Hepatocyte (in vitro differentiated cells): ENCODE data around the gene DNMT3A. TPM values are rescaled to one million over a fixed set of nuclear protein-coding genes. Genes with fewer than 3 reads are reported as not detected.

Source experiments
- DNase-seq: peaks from one replicate; pipeline ENCODE4 v3.0.0-alpha.2; 2016; ENCODE audit warnings: low spot score
- H2AFZ ChIP-seq: fragments of 200-600 bp; sonication (generic); 2 replicates; pipeline ENCODE4 v1.6.0; 2016; ENCODE audit warnings: antibody characterized with exemption, mild to moderate bottlenecking
- H3K27ac ChIP-seq: fragments of 200-600 bp; sonication (generic); 2 replicates; pipeline ENCODE4 v1.5.1; 2016; ENCODE audit warnings: mild to moderate bottlenecking
- H3K27me3 ChIP-seq: fragments of 200-600 bp; sonication (generic); 2 replicates; pipeline ENCODE4 v1.6.1; 2016
- H3K36me3 ChIP-seq: fragments of 200-600 bp; sonication (generic); replicated peaks from 2 replicates; pipeline ENCODE4 v1.5.1; 2016; ENCODE audit warnings: low read depth; ENCODE audit not compliant: insufficient read depth
- H3K4me1 ChIP-seq: fragments of 200-600 bp; sonication (generic); 2 replicates; pipeline ENCODE4 v1.5.1; 2016; ENCODE audit warnings: mild to moderate bottlenecking, moderate library complexity; ENCODE audit not compliant: insufficient read depth
- H3K4me2 ChIP-seq: fragments of 200-600 bp; sonication (generic); 2 replicates; pipeline ENCODE4 v1.6.0; 2016
- H3K4me3 ChIP-seq: fragments of 200-600 bp; sonication (generic); 2 replicates; pipeline ENCODE4 v1.5.1; 2016; ENCODE audit warnings: mild to moderate bottlenecking
- H3K79me2 ChIP-seq: fragments of 200-600 bp; sonication (generic); 2 replicates; pipeline ENCODE4 v1.6.0; 2017; ENCODE audit warnings: mild to moderate bottlenecking
- H3K9me2 ChIP-seq: fragments of 200-600 bp; sonication (generic); replicated peaks from 2 replicates; pipeline ENCODE4 v1.6.0; 2017; ENCODE audit warnings: mild to moderate bottlenecking; ENCODE audit not compliant: insufficient read depth
- H3K9me3 ChIP-seq: fragments of 200-600 bp; sonication (generic); 2 replicates; pipeline ENCODE4 v1.5.1; 2016; ENCODE audit warnings: low read depth, mild to moderate bottlenecking
- H4K20me1 ChIP-seq: fragments of 200-600 bp; sonication (generic); 2 replicates; pipeline ENCODE4 v1.6.0; 2016; ENCODE audit warnings: mild to moderate bottlenecking; ENCODE audit not compliant: insufficient read depth, poor library complexity, severe bottlenecking
- CTCF ChIP-seq: fragments of 200-600 bp; sonication (generic); IDR thresholded peaks from 2 replicates; pipeline ENCODE4 v1.5.1; 2016; ENCODE audit warnings: antibody characterized with exemption, mild to moderate bottlenecking; ENCODE audit not compliant: poor library complexity
- EZH2 ChIP-seq: fragments of 200-600 bp; sonication (generic); IDR thresholded peaks from 2 replicates; pipeline ENCODE4 v1.6.1; 2016; ENCODE audit warnings: antibody characterized with exemption, mild to moderate bottlenecking, borderline replicate concordance
- EZH2phosphoT487 ChIP-seq: fragments of 200-600 bp; sonication (generic); IDR thresholded peaks from one replicate; pipeline ENCODE4 v1.6.1; 2018; ENCODE audit warnings: antibody characterized with exemption, mild to moderate bottlenecking, low read depth, moderate library complexity; ENCODE audit not compliant: unreplicated experiment, severe bottlenecking
- WGBS: methylation state at CpG from one replicate; pipeline ENCODE4 v1.1.6; 2016; ENCODE audit warnings: low lambda C conversion rate; ENCODE audit errors: missing lambda C conversion rate; 5-methylcytosine and 5-hydroxymethylcytosine counted together
- polyA plus RNA-seq: library from polyadenylated mRNA; unstranded; fragments of >200 nt; fragmentation: Nextera tagmentation; extraction: Ambion mirVana; gene quantifications from 2 replicates; pipeline ENCODE4 v1.2.1, GENCODE V29; 2016
- total RNA-seq: library from RNA; depleted of rRNA; stranded (reverse); fragments of >200 nt; gene quantifications from 2 replicates; pipeline ENCODE4 v1.2.3, GENCODE V29; 2014

The DNMT3A gene
- total and polyA plus RNA-seq, 2 experiments from 2014 or later: 28.3 to 43.8 TPM

GRCh38 chr2:25246001-25246400 is 95.7 kb downstream of the DNMT3A start:
- WGBS: 98% methylated on average over 14 of the region's 14 CpGs
- H3K4me1 ChIP-seq: peaks cover 12% of the 10 kb centered on the region
- H2AFZ ChIP-seq: no peak overlapping the region
- no peaks in the 10 kb centered on the region for H3K9me3 ChIP-seq
- H3K4me2 ChIP-seq: no peak overlapping the region
- no peaks in the 10 kb centered on the region for H3K36me3 ChIP-seq
- H4K20me1 ChIP-seq: peaks cover 23% of the 10 kb centered on the region
- no peak overlapping the region for H3K27ac ChIP-seq
- H3K4me3 ChIP-seq: no peak overlapping the region
- TF ChIP-seq CTCF (no peak), EZH2 (no peak), EZH2phosphoT487 (no peak)
- H3K79me2 ChIP-seq: peaks cover 35% of the 10 kb centered on the region
- DNase-seq: no peak
- H3K9me2 ChIP-seq: no peaks in the 10 kb centered on the region
- H3K27me3 ChIP-seq: no peaks in the 10 kb centered on the region

- Histone ChIP-seq H3K36me3 (no peaks in the 10 kb centered on the region), H3K9me2 (no peaks in the 10 kb centered on the region), H3K9me3 (no peaks in the 10 kb centered on the region), H3K4me2 (no peak overlapping the region), H3K27me3 (no peaks in the 10 kb centered on the region), H4K20me1 (peaks cover 23% of the 10 kb centered on the region), H3K79me2 (peaks cover 26% of the 10 kb centered on the region), H3K4me3 (no peak overlapping the region), H3K4me1 (peaks cover 8% of the 10 kb centered on the region), H2AFZ (no peak overlapping the region), H3K27ac (no peak overlapping the region)
- no peak for DNase-seq
- 97% methylated on average over 12 of the region's 14 CpGs for WGBS
- TF ChIP-seq CTCF (no peak), EZH2 (no peak), EZH2phosphoT487 (no peak)
Observed at GRCh38 chr2:25245141-25245540, 96.6 kb downstream of the DNMT3A start.

GRCh38 chr2:25243995-25244394 is 97.7 kb downstream of the DNMT3A start:
- 99% methylated on average over 16 of the region's 17 CpGs for WGBS
- TF ChIP-seq EZH2phosphoT487 (no peak), EZH2 (no peak), CTCF (no peak)

GRCh38 chr2:25241452-25241851 is 100.3 kb downstream of the DNMT3A start:
- H3K4me2 ChIP-seq: no peak overlapping the region
- no peaks in the 10 kb centered on the region for H4K20me1 ChIP-seq
- WGBS: 98% methylated on average over 13 of the region's 13 CpGs
- H3K9me3 ChIP-seq: no peaks in the 10 kb centered on the region
- no peaks in the 10 kb centered on the region for H3K9me2 ChIP-seq
- H3K27ac ChIP-seq: no peak overlapping the region
- H3K4me3 ChIP-seq: no peak overlapping the region
- H2AFZ ChIP-seq: no peak overlapping the region
- H3K4me1 ChIP-seq: no peaks in the 10 kb centered on the region
- H3K27me3 ChIP-seq: no peaks in the 10 kb centered on the region
- H3K36me3 ChIP-seq: no peaks in the 10 kb centered on the region
- peaks cover 3% of the 10 kb centered on the region for H3K79me2 ChIP-seq
- no peak for DNase-seq
- TF ChIP-seq EZH2 (no peak), CTCF (no peak), EZH2phosphoT487 (no peak)

More at GRCh38 chr2:25243995-25244394, 97.7 kb downstream of the DNMT3A start:
- Histone ChIP-seq H3K4me3 (no peak overlapping the region), H3K27ac (no peak overlapping the region), H4K20me1 (peaks cover 12% of the 10 kb centered on the region), H3K4me1 (no peaks in the 10 kb centered on the region), H3K9me3 (no peaks in the 10 kb centered on the region), H3K36me3 (no peaks in the 10 kb centered on the region), H3K4me2 (no peak overlapping the region), H3K79me2 (peaks cover 15% of the 10 kb centered on the region), H3K9me2 (no peaks in the 10 kb centered on the region), H3K27me3 (no peaks in the 10 kb centered on the region), H2AFZ (no peak overlapping the region)
- DNase-seq: no peak
